GM12865 (cell line): ENCODE measurements around the gene NALCN.

Experiments
- DNase-seq: peaks from one replicate; pipeline ENCODE4 v3.0.0; 2010; ENCODE audit warnings: low read depth
- H3K4me3 ChIP-seq: 2 replicates; pipeline ENCODE4 v1.5.1; 2011; ENCODE audit warnings: mild to moderate bottlenecking, low read depth, low read length, control low read depth
- CTCF ChIP-seq: IDR thresholded peaks from 2 replicates; pipeline ENCODE4 v1.5.1; 2011; ENCODE audit warnings: low read length, control low read depth, low read depth, inconsistent platforms; ENCODE audit not compliant: insufficient read depth; ENCODE audit errors: missing control alignments

NALCN gene

GRCh38 chr13:101049166-101049850 is 367.0 kb downstream of the NALCN start:
- no peak for TF ChIP-seq CTCF
- DNase-seq = no peak

GRCh38 chr13:101036546-101036945 is 379.8 kb downstream of the NALCN start:
- no peak overlapping the region for H3K4me3 ChIP-seq
- no peak for TF ChIP-seq CTCF
- DNase-seq = no peak

More at GRCh38 chr13:101049166-101049850, 367.0 kb downstream of the NALCN start:
- no peak overlapping the region for H3K4me3 ChIP-seq

GRCh38 chr13:101035119-101035620 is 381.1 kb downstream of the NALCN start:
- H3K4me3 ChIP-seq = no peak overlapping the region
- no peak for TF ChIP-seq CTCF
- no peak for DNase-seq

GRCh38 chr13:101026736-101027398 is 389.4 kb downstream of the NALCN start:
- no peak for DNase-seq
- no peak for TF ChIP-seq CTCF
- no peak overlapping the region for H3K4me3 ChIP-seq

- TF ChIP-seq CTCF = no peak
- no peak for DNase-seq
- H3K4me3 ChIP-seq = no peak overlapping the region
These were observed 390.0 kb downstream of the NALCN start for GRCh38 chr13:101026328-101026727.

GRCh38 chr13:101025925-101026324 is 390.4 kb downstream of the NALCN start:
- no peak for DNase-seq
- no peak for TF ChIP-seq CTCF
- no peak overlapping the region for H3K4me3 ChIP-seq
